Posterior cingulate gyrus (tissue), 11 donors: ENCODE data around the gene ASIC4.
A peak's percentile ranks its signal among the peaks of the same experiment; 100 is the strongest.

Experiments
- DNase-seq, 10 donors: peaks; one replicate each; pipeline versions ENCODE4 v3.0.0 to v3.0.0-alpha.2; 2020 to 2021; ENCODE audit warnings: mixed read lengths in 3 of 10
- intact Hi-C: fragments of 100-400 bp; cut with DNase I; formaldehyde crosslinking; loops from one replicate; pipeline ENCODE4 v1.15.1; 2023

ASIC4 gene

GRCh38 chr2:219496247-219496824 lies 17.9 kb upstream of the ASIC4 start:
- intact Hi-C loops: no loop called here
- DNase-seq: no peak

GRCh38 chr2:219496825-219497494 lies 17.3 kb upstream of the ASIC4 start:
- intact Hi-C loops: no loop called here
- no peak for DNase-seq

GRCh38 chr2:219497495-219498279 lies 16.6 kb upstream of the ASIC4 start:
- peak in 3 of 10 donors; percentile 48 to 94 (median 56) for DNase-seq

GRCh38 chr2:219498280-219499057 lies 15.8 kb upstream of the ASIC4 start, which contains the start of gene GMPPA:
GMPPA (plus strand) TSS chr2:219498891; CDS start chr2:219499976, 1,085 bp downstream.
- intact Hi-C loops: loop anchor here (1.0 kb wide), 1 partner anchor 32 kb away; no protein-coding TSS in a partner anchor
- peak; percentile 86 to 99 (median 94) for DNase-seq

More at GRCh38 chr2:219497495-219498279, 16.6 kb upstream of the ASIC4 start:
- intact Hi-C loops: loop anchor here (1.0 kb wide), 1 partner anchor 33 kb away; no protein-coding TSS in a partner anchor

GRCh38 chr2:219499058-219499307 lies 15.3 kb upstream of the ASIC4 start:
- no peak for DNase-seq
- intact Hi-C loops: no loop called here

- no peak for DNase-seq
- intact Hi-C loops: no loop called here
These were observed 14.7 kb upstream of the ASIC4 start for GRCh38 chr2:219499555-219499954.

GRCh38 chr2:219500135-219500534 lies 14.1 kb upstream of the ASIC4 start:
- no peak for DNase-seq
- intact Hi-C loops: no loop called here

- intact Hi-C loops: no loop called here
- DNase-seq: peak in 1 of 10 donors; percentile 78
These were observed 12.4 kb upstream of the ASIC4 start for GRCh38 chr2:219501849-219502248.

GRCh38 chr2:219502618-219503017 lies 11.7 kb upstream of the ASIC4 start:
- no peak for DNase-seq
- intact Hi-C loops: no loop called here

GRCh38 chr2:219505585-219505984 lies 8.7 kb upstream of the ASIC4 start:
- peak in 1 of 10 donors; percentile 67 for DNase-seq
- intact Hi-C loops: no loop called here

- no peak for DNase-seq
- intact Hi-C loops: no loop called here
These were observed 8.0 kb upstream of the ASIC4 start for GRCh38 chr2:219506153-219506801.

GRCh38 chr2:219506802-219507526 lies 7.3 kb upstream of the ASIC4 start:
- DNase-seq: peak in 1 of 10 donors; percentile 73

GRCh38 chr2:219507581-219508443 lies 6.5 kb upstream of the ASIC4 start:
- intact Hi-C loops: no loop called here
- DNase-seq: peak in 1 of 10 donors; percentile 76

More at GRCh38 chr2:219506802-219507526, 7.3 kb upstream of the ASIC4 start:
- intact Hi-C loops: no loop called here

- intact Hi-C loops: no loop called here
- no peak for DNase-seq
These were observed 5.9 kb upstream of the ASIC4 start for GRCh38 chr2:219508444-219508734.

- peak in 1 of 10 donors; percentile 72 for DNase-seq
- intact Hi-C loops: loop anchor here (1.0 kb wide), 1 partner anchor 21 kb away; no protein-coding TSS in a partner anchor
These were observed 5.1 kb upstream of the ASIC4 start for GRCh38 chr2:219508971-219509779.

- peak in 9 of 10 donors; percentile 39 to 94 (median 65) for DNase-seq
- intact Hi-C loops: loop anchor here (1.0 kb wide), 1 partner anchor 20 kb away; no protein-coding TSS in a partner anchor
These were observed 4.3 kb upstream of the ASIC4 start for GRCh38 chr2:219509780-219510511.

- intact Hi-C loops: no loop called here
- no peak for DNase-seq
These were observed 3.7 kb upstream of the ASIC4 start for GRCh38 chr2:219510512-219511135.
